Bladder microvascular endothelial cell (primary cell): Measurements from ENCODE around the gene ELOF1. TPM values are rescaled to one million over a fixed set of nuclear protein-coding genes. Genes with fewer than 3 reads are reported as not detected.

ENCODE experiments used
- total RNA-seq: library from RNA; depleted of rRNA; stranded (reverse); fragments of >200 nt; gene quantifications from 2 replicates; pipeline ENCODE4 v1.2.3, GENCODE V29; 2014

Gene ELOF1
- 13.3 and 14.2 TPM in 2 replicates for total RNA-seq

DNA sequence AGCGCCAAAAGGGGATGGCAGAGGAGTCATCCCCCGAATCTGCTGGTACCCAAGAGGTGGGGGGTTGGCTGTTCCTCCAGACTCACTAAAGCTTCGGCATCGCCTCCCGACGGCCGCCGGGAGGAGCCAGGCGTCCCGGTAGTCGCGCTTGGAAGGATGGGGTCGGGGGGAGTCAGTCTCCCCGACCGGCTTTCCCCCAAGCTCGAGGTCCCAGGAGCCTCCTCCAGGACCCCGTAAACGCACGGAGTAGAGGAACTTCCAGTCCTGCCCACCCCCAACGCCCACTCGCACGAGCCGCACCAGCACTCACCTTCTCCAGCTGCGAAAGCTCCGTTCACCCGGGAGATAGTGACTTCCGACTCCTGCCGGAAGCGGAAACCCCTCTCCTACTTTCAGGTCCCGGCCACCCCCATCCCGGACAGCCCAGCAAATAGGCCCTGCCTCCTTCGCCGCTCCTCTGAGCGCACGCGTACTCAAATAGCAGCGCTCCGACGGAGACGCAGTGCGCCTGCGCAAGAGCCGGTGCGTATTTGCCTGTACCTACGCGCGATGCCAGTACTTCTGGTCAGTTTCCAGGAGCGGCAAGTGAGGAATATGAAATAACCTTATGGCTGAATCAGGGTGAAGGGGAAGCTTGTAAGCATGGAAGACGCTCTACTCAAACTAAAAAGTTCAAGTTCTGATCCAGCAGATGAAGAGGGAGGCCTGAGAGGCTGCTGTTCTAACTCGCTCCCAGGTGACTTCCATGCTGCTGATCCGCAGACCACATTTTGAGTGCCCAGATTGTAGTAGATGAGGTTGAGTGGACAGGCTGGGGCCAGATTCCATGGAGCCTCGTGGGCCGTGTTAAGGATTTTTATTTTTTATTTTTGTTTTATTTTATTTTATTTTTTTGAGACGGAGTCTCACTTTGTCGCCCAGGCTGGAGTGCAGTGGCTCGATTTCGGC, at the start of gene ELOF1:
TSS of gene ELOF1 (minus strand) at position 350 of the 948 bp plus-strand sequence. CDS start 4,883 bp downstream, outside the sequence.

DNA sequence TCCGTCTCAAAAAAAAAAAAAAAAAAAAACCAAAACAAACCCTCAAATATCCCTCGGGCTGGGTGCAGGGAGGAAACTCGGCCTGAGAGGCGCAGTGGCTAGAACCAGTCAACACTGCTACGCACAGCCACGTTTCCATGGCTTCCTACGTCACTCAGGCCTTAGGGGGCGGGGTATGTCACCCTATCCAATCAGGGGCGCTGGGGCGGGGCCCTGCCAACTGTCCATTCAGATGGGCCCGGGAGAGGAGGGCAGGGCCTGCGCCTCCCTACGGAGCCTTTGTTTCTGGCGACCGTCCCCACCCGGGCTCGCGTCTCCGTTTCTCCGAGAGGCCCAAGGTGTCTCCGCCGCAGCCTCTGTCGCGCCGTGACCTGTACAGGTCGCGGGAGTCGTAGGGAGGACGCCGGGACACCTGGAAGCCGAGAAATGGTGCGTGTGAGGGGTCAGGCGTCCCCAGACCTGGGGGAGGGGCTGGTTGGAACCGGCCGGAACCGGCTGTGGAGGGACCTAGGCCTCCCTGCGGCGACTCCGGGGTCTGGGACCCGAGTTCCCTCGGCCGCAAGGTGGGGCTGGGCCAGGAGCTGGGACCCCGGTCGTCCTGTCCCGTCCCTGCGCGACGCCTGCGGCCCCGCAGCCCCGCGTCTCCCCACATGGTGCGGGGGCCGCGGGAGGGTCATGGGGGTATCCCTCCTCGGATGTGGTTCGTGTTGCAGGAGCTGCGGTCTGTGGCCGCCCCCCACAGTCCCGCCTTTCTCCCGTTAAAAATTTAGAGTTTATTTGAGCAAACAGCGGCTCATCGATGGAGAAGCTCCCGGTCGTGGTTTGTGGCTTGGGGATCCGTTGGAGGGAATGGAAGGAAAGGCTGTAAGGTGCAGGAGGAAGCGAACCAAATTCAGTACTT, 38.4 kb upstream of the ELOF1 start, which contains the start of gene ZNF627:
TSS of gene ZNF627 (plus strand) at position 282 of the 901 bp plus-strand sequence. CDS start at position 427, 145 bp downstream.

DNA sequence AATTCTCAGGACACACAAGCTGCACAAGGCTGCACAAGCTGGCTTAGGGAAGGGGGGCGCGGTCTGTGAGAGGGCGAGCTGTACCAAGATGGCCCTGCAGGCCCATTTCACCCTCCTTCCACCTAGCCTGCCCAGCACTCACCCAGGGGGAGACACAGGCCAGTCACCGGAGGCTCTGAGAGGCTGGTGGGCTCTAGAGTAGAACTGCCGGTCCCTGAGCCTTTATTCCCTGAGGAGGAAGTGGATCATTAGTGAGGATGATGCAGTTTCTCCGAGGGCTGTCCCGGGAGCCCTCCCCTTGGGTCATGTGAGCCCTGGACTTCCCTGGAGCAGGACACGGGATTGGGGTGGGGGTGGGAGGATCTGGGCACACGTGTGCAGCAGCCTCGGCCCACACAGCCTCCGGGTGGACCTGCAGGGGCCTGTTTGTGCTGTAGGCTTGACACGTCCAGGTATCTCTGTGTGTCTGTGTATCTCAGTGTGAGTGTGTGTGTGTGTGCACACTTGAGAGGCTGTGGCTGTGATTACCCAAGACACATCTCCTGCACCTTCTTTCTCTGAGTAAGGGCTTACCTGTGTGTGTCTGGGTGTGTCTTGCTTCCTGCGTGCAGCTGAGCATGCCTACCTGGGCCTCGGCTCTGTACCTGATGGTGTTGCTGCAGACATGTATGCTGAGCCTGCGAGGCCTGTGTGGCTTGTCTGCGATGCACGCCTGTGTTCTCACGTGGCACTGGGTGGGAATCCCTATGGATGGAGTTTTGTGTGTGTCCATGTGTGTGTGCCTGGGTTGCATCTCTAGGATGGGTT, 18.6 kb upstream of the ELOF1 start, which contains the start of gene ACP5:
TSS of gene ACP5 (minus strand) at position 195 of the 807 bp plus-strand sequence. CDS start 328 bp downstream, outside the sequence.

DNA sequence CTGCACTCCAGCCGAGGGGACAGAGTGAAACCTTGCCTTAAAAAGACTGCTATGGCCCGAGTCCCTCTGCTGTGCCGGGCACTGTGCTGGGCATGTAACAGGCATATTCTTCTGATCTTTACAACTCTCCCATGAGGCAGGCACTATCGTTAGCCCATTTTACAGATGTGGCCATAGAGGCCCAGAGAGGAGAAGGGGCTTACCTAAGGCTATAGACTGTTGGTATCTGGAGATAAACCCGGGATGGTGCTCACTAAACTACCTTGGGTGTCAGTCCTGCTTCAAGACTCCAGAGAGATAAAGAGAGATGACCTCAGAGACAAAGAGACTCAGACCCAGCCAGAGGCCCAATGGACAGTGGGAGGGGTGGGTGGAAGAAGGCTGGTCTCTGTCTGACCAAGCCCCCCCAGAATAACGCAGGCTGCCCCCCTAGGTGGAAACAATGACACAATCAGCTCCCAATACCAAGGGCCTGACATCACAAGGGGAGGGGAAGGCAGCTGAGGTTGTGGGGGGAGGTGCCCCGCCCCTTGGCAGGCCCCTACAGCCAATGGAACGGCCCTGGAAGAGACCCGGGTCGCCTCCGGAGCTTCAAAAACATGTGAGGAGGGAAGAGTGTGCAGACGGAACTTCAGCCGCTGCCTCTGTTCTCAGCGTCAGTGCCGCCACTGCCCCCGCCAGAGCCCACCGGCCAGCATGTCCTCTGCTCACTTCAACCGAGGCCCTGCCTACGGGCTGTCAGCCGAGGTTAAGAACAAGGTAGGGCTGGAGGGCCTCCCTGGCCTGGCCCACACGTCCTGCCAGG, 20.6 kb downstream of the ELOF1 start, which contains the start of gene CNN1:
TSS of gene CNN1 (plus strand) at position 620 of the 805 bp plus-strand sequence. CDS start at position 697, 77 bp downstream.

DNA sequence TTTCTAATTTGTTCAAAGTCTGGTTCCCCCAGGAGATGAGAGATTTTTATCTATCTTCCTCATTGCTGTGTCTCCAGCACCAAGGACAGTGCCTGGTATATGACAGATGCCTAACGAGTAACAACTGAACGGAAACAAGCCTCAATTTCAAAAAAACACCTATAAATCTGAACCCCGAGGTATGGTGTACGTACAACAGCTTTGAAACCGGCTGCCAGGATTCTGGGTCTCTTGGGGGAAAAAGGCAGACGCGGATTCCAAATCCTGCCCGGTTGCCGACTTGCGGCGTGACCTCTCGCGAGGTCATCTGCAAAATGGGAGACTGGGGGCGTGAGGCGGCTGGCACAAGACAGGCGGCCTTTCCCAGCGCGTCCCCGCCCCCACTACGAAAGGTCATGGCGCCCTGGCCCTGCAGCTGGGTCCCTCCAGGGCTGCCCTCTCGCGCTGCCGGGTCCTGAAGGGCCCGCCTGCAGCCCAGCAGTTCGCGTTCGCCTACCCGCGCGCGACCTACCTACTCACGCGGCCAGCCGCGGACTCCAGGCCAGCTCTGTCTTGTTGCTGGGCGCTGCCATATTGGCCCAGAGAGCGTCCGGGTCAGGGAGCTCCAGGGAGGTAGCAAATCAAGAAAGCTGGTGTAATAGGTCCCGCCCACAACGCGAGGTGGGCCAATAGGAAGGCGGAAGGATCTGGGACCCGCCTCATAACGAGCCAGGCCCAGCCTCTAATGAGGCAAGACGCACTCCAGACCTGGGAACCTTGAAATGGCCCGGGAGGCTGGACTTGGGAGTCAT, 30.3 kb downstream of the ELOF1 start, which contains the start of gene ECSIT:
TSS of gene ECSIT (minus strand) at position 584 of the 791 bp plus-strand sequence. CDS start 9,964 bp downstream, outside the sequence.

DNA sequence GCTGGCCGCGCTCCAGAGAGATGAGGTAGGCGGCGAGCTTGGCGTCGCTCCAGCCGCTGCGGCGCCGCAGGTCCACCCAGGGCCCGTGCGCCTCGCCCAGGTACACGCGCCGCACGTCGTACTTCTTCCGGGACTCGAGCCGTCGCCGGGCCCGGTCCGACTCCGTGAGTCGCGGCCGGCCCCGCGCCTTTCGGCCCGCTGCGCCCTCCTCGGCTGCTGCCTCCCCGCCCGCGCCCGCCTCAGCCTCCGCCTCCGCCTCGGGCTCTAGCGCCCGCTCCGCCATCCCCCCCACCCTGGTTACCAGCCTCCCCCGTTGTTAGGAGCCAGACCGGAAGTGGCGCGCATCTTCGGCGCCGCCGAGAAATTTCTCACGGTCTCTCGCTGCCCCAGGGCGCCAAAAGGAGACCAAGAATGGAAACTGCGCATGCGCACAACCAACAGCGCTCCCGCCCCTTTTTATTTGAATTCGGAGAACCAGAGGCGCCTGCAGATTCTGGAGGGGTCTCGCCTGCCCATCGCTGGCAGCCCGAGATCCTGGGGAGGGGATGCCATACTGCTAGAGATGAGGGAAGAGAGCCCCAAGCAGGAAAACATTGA, 53.4 kb downstream of the ELOF1 start, which contains the start of gene ZNF653:
TSS of gene ZNF653 (minus strand) at position 336 of the 597 bp plus-strand sequence. CDS start at position 283, 53 bp downstream.

Other genes starting within 250 kb of the ELOF1 start
- 37.6 and 82.1 TPM in 2 replicates for gene RAB3D, start 219.6 kb downstream of the ELOF1 start, total RNA-seq
- gene TMEM205, start 213.0 kb downstream of the ELOF1 start, total RNA-seq: 64.3 and 79.8 TPM in 2 replicates
- 6.6 and 9.6 TPM in 2 replicates for gene CCDC159, start 212.7 kb downstream of the ELOF1 start, total RNA-seq
- gene PLPPR2, start 203.8 kb downstream of the ELOF1 start, total RNA-seq: 3.4 and 10.8 TPM in 2 replicates
- 0.57 and 1.1 TPM in 2 replicates for gene SWSAP1, start 184.6 kb downstream of the ELOF1 start, total RNA-seq
- gene EPOR, start 174.9 kb downstream of the ELOF1 start, total RNA-seq: 5.7 and 5.8 TPM in 2 replicates
- gene RGL3, start 139.9 kb downstream of the ELOF1 start, total RNA-seq: 0.16 and 2.9 TPM in 2 replicates
- gene ODAD3, start 124.1 kb downstream of the ELOF1 start, total RNA-seq: under 0.01 and 0.13 TPM in 2 replicates
- 102 and 189 TPM in 2 replicates for gene PRKCSH, start 123.6 kb downstream of the ELOF1 start, total RNA-seq
- gene ELAVL3, start 78.2 kb downstream of the ELOF1 start, total RNA-seq: not detected in 2 replicates
- 3.6 and 5.8 TPM in 2 replicates for gene ZNF653, start 53.4 kb downstream of the ELOF1 start, total RNA-seq
- gene ECSIT, start 30.1 kb downstream of the ELOF1 start, total RNA-seq: 25.8 and 32.9 TPM in 2 replicates
- gene CNN1, start 20.4 kb downstream of the ELOF1 start, total RNA-seq: 0.63 and 1.9 TPM in 2 replicates
- 0.19 TPM in 1 of 2 replicates, not detected in the other for gene ACP5, start 18.4 kb upstream of the ELOF1 start, total RNA-seq
- gene ZNF627, start 38.3 kb upstream of the ELOF1 start, total RNA-seq: 13.0 and 22.9 TPM in 2 replicates
- gene ZNF823, start 179.7 kb upstream of the ELOF1 start, total RNA-seq: 7.8 and 13.2 TPM in 2 replicates
- 6.5 and 9.0 TPM in 2 replicates for gene ZNF441, start 207.8 kb upstream of the ELOF1 start, total RNA-seq
- gene ZNF491, start 239.3 kb upstream of the ELOF1 start, total RNA-seq: 1.1 and 1.8 TPM in 2 replicates